GM19023 (cell line): ENCODE results near the gene ATP8A2.
"Not testable (repeated sequence)": the region's sequence is repeated elsewhere in the genome, so short reads cannot be mapped to it uniquely, and the experiment has no call there.

Experiments used
- ATAC-seq: cut with Tn5 transposase; IDR thresholded peaks from one replicate; pipeline ENCODE4 v1.9.1; 2021; ENCODE audit warnings: mild to moderate bottlenecking, moderate library complexity; ENCODE audit not compliant: unreplicated experiment

ATP8A2 gene

DNA sequence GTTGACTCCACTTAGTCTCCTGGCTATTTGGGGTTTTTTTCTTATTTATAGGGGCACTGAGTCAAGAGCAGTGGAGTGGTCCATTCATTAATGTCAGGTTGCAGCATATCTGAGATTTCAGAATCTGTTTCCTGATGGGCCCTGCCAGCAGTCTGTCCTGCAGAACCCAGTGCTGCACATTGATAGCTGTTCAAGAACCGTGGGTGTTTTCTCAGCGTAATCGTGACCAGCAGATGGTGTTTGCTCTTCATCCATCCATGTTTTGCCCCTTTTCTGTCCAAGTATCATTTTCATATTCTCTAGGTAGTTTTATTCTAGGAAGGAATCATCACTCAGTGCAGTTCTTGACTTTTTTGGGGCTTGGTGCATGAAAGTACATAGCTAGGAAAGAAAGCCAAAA lies 166.5 kb downstream of the ATP8A2 start:
- no peak for ATAC-seq

DNA sequence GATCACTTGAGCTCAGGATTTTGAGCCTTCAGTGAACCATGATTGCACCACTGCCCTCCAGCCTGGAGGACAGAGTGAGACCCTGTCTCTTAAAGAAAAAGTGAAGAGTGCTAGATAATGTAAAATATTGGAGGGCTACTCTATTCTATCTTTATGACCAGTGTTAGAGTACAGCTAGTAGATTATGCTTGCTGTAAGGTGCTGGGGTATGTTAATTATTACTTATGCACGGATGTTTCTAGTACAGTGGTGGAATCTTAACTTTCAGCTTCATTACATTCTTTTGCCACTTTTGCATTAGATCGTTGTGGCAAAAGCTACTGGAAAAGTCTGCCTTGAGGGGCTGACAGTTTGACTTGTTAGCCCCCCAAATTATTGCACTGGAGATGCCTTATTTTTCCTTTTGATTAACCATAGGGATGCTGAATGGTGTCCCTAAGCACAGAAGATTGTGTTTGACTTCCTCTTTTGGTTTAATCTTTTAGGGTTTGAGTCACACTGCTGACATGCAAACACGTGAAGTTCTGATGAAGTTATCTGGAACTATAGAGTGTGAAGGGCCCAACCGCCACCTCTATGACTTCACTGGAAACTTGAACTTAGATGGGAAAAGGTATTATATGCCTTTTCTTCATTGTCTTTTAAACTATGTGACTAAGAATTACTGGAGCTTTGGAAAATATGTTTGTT lies 169.8 kb downstream of the ATP8A2 start:
- ATAC-seq = peak; percentile 74

DNA sequence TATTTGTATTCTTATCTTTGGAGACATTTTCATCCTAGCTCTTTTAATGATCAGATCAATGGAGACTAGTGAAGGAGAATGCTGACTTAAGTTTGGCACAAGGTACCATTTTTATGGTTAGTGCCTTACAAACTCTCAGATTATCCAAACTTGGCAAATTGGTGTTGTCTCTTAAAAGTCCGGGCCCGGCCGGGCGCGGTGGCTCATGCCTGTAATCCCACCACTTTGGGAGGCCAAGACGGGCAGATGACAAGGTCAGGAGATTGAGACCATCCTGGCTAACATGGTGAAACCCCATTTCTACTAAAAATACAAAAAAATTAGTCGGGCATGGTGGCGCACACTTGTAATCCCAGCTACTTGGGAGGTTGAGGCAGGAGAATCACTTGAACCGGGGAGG lies 177.2 kb downstream of the ATP8A2 start:
- ATAC-seq = not testable (repeated sequence)

DNA sequence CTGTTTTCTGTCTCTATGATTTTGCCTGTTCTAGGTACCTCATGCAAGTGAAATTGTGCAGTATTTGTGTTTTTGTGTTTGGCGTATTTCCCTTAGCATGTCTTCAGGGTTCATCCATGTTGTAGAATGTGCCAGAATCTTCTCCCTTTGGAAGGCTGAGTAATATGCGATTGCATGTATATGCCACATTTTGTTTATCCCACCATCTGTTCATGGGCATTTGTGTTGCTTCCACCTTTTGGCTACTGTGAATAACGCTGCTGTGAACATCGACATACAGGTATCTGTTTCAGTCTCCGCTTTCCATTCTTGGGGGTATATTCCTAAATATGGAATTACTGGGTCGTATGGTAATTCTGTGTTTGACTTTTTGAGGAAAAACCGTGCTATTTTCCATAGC lies 190.0 kb downstream of the ATP8A2 start:
- ATAC-seq = no peak

DNA sequence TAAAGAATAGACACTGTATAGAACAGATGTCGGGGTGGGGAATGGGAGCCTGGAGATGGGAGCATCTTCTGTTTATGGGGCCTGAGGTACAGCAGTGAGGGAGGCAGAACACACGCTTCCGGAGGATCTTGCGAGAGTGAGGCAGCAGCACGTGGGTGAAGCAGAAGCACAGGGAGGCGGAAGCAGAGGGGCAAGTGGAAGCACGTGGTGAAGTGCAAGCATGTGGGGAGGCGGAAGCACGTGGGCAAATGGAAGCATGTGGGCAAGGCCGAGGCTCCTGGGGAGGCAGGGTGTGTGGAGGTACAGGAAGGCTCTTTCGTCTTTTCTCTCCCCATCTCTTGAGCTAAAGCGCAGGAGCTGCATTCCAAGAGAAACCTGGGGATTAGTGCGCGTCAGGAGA lies 198.4 kb downstream of the ATP8A2 start:
- no peak for ATAC-seq

DNA sequence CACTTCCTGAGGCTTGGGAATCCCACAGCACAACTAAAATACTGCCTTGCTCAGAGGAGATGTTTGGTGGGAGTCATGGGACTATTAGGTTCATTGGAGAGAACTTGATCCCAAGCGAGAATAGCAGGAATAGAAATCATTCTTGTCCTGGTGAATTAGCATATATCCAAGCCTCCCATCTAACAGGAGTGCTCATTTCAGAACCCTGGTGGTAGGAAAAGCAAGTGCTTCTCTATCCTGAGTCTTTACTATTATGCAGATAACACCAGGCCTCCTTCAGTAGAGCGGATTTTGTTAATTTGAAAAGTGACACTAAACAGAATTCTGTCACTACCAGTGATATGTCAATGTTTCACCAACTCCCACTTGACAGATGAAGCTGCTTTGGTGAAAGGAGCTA lies 199.5 kb downstream of the ATP8A2 start:
- ATAC-seq = no peak

DNA sequence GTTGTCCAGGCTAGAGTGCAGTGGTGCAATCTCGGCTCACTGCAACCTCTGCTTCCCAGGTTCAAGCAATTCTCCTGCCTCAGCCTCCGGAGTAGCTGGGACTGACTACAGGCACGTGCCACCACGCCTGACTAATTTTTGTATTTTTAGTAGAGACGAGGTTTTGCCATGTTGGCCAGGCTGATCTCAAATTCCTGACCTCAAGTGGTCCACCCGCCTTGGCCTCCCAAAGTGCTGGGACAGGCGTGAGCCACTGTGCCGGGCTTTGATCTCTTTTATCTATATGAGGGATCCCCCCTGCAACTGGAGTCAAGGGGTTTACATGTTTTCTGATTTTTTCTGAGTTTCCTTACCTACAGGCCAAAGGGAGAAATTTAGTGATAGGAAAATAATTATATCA lies 200.4 kb downstream of the ATP8A2 start:
- not testable (repeated sequence) for ATAC-seq

DNA sequence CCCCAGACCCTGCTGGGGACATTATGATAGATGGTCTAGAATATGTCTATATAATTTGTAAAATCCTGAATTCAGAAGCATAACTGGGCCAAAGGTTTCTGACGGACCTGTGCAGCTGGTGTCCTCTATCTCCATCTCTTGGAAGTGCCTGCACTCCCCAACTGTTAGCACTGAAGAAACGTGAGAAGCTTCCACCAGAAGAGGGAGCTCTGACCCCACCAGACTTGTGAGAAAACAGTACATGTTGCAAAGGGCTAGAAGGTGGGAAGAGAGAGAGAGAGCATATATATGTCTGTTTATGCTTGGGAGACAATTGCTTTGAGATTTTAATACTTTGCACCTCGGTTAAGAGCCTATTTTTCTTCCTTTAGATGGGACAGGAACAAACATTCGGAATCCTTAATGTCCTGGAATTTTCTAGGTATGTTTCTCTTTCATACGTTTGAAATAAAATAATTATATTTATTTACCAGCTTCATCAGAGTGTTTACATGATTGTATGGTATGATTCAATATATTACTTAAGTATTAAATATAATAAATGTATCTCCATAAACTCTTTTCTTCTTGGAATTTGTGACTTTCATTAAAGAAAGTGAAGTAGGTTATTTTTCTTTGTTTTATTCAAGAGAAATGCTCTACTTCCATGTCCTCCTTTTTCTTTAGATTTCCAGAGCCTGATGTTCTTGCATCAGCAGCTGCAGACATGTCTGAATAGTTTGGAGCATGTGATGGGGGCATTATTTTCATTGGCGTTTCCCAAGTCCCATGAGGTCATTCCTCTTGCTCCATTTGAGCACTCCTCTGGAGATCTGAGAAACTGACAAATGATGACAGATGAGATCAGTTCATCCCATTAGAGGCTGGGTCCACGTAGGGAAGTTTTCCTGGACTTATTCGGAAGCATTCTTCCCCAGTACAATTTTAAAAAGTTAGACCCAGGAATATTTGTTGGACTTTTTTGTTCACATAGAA lies 202.9 kb downstream of the ATP8A2 start:
- ATAC-seq = peak; percentile 79

DNA sequence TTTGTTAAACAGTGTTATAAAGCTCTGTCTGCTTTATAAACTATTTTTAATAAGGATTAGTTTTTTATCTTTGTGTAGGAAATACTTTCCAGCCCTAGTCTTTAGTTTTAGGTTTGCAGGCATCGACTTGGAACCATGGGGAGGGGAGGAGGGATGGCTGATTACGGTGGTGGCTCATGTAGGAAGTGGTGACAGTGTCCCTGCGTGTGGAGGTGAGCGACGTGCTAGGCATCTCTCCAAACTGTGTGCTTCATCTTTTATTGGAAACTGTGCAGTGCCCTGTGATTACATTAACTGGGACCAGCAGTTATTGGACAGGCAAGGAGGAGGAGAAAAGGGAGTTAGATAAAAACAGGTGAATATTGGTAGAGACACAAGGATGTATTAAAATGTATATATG lies 203.8 kb downstream of the ATP8A2 start:
- ATAC-seq = no peak

DNA sequence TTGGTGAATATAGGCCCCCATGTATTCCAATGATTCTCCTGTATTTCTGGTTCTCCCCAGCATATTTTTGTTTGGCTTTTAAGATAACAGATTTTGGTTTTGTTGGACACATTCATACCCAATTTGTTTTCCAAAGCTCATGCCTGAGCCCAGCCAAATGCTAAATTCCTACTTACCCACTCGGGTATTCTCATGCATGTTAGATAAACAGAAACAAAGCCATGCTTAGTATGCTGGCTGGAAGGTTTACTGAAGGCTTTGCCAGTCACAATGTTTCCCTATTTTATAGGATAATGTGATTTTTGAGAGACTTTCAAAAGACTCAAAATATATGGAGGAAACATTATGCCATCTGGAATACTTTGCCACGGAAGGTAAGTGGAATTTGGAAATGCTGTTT lies 206.8 kb downstream of the ATP8A2 start:
- no peak for ATAC-seq

DNA sequence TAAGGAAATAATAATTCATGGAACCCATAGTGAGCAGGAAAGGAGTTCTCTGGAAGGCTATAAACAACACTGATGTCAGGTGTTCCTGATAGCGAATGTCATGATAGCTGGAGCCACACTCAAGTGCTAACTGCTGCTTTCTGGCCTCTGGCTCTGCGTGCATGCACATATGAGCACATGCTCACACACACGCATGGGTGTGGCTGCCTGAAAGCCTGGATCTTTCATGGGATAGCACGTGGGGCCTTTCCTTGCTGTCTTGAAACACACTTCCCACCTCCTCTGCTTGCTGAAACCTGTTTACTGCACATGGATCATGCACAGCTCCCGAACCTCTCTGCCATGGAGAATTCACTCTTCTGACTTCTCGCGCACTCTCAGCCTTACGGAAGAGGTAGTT lies 207.4 kb downstream of the ATP8A2 start:
- no peak for ATAC-seq

DNA sequence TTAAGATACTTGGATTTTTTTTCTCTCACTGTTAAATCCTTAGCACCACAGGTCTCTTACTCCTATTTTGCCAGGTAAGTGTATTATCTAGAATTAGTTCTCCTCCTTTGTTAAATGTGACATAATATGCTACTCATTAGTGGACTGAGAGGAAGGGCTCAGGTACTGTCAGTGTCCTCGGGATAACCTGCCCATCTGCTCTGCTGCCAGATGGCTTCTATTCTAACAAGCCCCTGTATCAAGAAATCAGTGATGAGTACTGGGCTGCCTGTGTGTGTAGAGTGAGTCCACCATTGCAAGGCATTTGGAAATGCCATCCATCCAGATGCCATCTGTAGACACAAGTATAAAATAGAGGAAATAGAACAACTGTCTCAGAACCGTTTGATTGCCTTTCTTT lies 209.6 kb downstream of the ATP8A2 start:
- ATAC-seq = no peak

DNA sequence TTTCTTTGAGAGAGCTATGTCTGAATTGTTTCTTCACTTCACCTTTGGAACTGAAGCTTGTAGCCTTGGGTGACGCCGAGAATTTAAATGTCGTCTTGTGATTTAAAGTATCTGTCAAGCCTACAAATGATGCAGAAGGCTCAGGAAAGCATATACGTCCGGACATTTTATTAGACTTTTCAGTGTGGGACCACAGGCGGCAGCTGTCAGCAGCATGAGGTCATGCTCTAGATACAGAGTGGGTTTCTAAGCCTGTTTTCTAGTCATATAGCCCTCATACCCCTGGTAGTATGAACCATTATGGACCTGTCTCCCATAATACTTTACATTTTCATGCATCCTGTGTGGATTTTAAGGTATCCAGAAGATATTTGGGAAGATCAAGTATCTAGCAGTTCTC lies 212.3 kb downstream of the ATP8A2 start:
- no peak for ATAC-seq

DNA sequence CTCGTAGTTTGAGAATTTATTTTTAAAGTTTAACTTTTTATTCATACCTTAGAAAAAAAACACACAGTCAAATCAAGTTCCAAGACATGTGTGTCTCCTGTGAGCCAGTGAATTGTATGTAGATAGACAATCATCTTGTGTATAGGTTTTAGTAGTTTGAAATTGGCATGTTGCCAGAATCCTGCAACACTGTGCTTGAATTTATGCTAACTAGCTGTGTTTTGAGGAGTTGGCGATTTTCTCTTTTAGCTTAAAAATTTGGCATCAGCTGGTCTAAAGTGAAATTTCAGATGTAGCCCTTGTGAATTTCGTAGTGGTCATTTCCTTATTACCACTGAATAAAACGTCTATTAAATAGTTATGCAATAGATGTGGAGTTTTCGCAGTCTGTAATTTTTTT lies 213.2 kb downstream of the ATP8A2 start:
- no peak for ATAC-seq

DNA sequence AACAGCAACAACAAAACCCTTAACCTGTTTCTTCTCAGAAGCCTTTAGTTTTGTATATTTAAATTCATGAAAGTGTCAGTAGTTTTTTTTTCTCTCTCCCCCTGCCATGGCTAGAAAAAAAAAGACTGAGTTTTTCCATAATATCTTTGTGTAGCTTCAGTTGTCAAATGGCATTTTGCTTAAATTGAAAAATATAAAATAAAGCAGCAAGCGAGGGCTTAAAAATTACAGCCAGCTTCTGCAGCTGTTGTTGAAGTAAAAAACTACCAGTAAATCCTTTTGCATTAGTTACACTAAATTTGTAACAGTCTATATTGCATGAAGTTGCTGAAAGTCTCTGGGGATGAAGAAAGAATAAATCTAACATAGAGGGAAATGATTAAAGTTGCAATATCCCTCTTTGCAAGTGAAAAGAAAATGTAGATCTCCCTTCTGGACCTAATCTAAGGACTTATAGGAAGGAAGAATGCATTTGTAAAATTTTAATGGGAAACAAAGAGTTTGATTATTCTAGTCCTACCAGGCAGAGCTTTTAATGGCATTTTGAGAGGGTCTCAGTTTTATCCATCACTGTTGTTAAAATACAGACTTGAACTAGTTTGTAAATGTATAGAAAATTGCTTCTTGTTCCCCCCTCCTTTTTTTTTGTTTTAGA lies 215.7 kb downstream of the ATP8A2 start:
- ATAC-seq = no peak

DNA sequence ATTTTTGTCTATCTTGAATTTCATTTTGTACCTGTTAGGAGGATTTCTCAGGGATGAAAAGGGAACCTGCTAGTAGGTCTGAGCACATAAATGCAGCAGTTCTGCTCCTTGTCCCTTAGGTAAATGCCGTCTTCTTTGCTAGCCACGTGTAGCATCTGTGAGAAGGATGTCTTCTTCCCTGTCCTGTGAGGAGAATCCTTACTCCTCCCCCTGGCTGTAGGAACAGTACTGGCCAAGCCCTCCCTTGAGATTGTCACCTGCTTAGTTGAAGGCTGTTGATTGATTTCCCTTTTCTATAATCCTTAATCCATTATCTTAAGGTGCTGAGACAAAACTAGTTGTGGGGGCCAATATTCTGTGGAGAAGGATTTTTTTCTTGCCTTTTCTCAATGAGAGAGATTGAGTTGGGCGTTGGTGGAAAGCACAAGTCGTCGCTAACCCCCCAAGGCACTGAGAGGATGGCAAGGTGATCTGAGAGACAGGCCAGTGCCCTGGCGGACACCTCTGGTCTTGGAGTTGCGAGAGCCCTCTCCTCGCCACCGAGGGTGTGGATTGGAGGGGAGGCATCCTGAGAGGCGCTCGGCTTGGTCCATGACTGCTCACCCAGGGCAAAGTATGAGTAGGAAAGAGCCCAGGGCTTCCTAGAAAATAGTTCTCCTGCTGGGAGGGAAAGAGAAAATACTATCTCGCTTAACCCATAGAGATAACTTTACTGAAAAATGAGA lies 216.7 kb downstream of the ATP8A2 start:
- no peak for ATAC-seq

DNA sequence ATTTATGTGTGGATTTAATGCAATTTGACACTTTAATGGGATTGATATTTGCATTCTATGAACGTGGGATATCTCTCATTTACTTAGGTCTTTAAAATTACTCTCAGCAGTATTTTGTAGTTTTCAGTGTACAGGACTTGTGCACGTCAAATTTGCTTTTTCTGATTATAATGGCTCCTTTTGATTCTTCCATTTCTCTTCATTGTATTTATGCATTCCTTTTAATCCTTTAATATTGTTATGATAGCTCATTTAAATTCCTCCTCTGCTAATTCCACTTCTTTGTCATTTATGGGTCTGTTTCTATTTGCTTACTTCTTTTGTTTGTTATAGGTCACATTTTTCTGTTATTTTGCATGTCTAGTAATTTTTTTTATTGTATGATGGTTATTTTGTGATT lies 226.6 kb downstream of the ATP8A2 start:
- no peak for ATAC-seq

DNA sequence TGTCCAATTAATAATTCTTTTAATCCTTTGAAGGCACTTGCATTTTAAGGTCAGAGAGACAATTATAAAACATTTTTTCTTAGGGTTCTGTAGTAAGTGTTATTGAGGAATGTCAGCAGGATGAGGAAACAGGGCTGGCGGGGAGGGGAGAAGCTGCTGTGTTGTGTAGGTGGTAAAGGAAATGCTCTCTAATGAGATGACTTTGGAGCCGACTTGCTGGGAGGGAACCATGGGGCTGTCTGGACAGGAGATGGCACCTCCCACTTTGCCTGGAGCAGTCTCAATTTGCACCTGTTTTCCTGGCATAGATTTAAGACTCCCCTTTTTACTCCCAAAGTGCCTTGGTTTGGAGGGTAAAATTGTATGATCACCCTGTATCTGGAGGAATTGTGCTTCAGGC lies 230.4 kb downstream of the ATP8A2 start:
- no peak for ATAC-seq

DNA sequence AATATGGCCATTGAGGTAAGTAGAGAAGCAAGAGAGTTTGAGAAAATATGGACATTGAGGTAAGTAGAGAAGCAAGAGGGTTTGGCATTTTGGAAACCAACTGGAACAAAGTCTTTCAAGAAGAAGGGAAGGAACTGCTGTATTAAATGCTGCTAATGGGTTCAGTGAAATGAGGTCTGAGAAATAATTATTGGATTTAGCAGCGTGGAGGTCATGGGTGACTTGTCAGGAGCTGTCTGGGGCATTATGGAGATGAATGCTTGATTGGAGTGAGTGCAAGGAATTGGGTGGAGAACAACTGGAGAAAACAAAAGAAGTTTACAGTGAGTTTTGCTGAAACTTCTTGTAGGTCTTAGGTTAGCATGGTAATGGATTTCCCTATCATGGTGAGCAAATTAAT lies 232.3 kb downstream of the ATP8A2 start:
- no peak for ATAC-seq

DNA sequence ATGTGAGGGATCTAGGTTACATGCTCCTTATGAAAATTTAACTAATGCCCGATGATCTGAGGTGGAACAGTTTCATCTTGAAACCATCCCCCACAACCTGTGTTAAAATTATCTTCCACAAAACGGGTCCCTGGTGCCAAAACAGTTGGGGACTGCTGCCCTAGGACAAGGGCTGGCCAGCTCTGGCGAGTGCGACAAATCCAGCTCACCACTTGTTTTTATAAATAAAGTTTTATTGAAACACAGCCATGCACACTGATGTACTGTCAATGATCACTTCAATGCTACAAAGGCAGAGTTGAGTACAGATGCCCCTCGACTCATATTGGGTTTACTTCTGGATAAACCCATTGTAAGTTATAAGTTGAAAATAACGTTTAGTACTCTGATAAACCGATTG lies 235.3 kb downstream of the ATP8A2 start:
- no peak for ATAC-seq

DNA sequence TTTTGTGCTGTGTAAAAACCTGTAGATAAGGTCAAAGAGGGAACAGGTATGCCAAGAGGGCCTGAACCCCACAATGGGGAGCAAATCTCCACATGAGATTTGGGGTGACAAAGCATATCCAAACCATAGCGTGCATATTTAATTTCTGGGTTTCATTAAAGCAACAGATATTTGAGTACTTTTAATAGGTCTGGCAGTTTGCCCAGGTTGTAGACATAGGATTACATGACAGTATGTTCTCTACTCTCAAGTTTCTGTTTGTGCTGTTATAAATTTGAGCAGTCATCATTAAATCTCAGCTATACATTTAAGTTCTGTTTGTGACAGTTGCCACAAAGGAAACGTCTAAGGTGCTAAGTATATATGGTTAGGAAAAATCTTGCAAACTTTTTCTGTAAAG lies 236.4 kb downstream of the ATP8A2 start:
- no peak for ATAC-seq
